HepG2 (cell line): ENCODE results near the gene TPRN. TPM values are rescaled to one million over a fixed set of nuclear protein-coding genes. Genes with fewer than 3 reads are reported as not detected.
A peak's percentile ranks its signal among the peaks of the same experiment; 100 is the strongest.

Experiments used
- FOXC1 ChIP-seq: sonication (generic); formaldehyde crosslinking; IDR thresholded peaks from 2 replicates; pipeline ENCODE4 v1.8.0; 2022; ENCODE audit warnings: mild to moderate bottlenecking, missing genetic modification reagents, borderline replicate concordance
- HNF1A ChIP-seq, 2 experiments: sonication (generic) in 1 of 2; formaldehyde crosslinking in 1 of 2; IDR thresholded peaks; 2 replicates each; pipeline versions ENCODE4 v1.4.0 to v1.6.1; 2016 to 2020; ENCODE audit warnings: borderline replicate concordance in 1 of 2, low read depth in 1 of 2, mild to moderate bottlenecking in 1 of 2, missing genetic modification reagents in 1 of 2
- HOXA9 ChIP-seq: sonication (generic); formaldehyde crosslinking; IDR thresholded peaks from 2 replicates; pipeline ENCODE4 v1.8.1; 2022; ENCODE audit warnings: missing genetic modification reagents, mild to moderate bottlenecking, moderate library complexity, borderline replicate concordance
- MEIS1 ChIP-seq: sonication (generic); formaldehyde crosslinking; IDR thresholded peaks from 2 replicates; pipeline ENCODE4 v1.9.0; 2021; ENCODE audit warnings: mild to moderate bottlenecking, missing genetic modification reagents, moderate library complexity, borderline replicate concordance
- NCOA1 ChIP-seq: sonication (generic); formaldehyde crosslinking; IDR thresholded peaks from 2 replicates; pipeline ENCODE4 v1.9.0; 2021; ENCODE audit warnings: missing genetic modification reagents
- SNAPC4 ChIP-seq: sonication (generic); formaldehyde crosslinking; IDR thresholded peaks from 2 replicates; pipeline ENCODE4 v1.4.0; 2020; ENCODE audit warnings: mild to moderate bottlenecking, missing genetic modification reagents
- SUZ12 ChIP-seq: fragments of 150-350 bp; IDR thresholded peaks from 2 replicates; pipeline ENCODE4 v1.6.1; 2014; ENCODE audit warnings: low read depth, low read length
- ZNF3 ChIP-seq: IDR thresholded peaks from 2 replicates; pipeline ENCODE4 v1.7.0; 2017; ENCODE audit warnings: inconsistent platforms
- ZNF446 ChIP-seq: sonication (generic); formaldehyde crosslinking; IDR thresholded peaks from 2 replicates; pipeline ENCODE4 v1.5.0; 2020; ENCODE audit warnings: mild to moderate bottlenecking, missing genetic modification reagents
- ZNF562 ChIP-seq: sonication (generic); formaldehyde crosslinking; IDR thresholded peaks from 2 replicates; pipeline ENCODE4 v1.8.0; 2022; ENCODE audit warnings: missing genetic modification reagents, borderline replicate concordance
- ZNF589 ChIP-seq: sonication (generic); formaldehyde crosslinking; conservative IDR thresholded peaks from 2 replicates; pipeline ENCODE4 v1.8.0; 2022; ENCODE audit warnings: mild to moderate bottlenecking, moderate library complexity, missing genetic modification reagents
- ZNF713 ChIP-seq: sonication (generic); formaldehyde crosslinking; IDR thresholded peaks from 2 replicates; pipeline ENCODE4 v1.4.0; 2020; ENCODE audit warnings: mild to moderate bottlenecking, missing genetic modification reagents
- polyA plus RNA-seq, 8 experiments: library from polyadenylated mRNA; depleted of rRNA in 3 of 8; stranded (reverse) in 7 of 8; unstranded in 1 of 8; fragments of >200 nt; fragmentation: Illumina TruSeq in 4 of 8; extraction: Trizol in 4 of 8; gene quantifications; 2 replicates each; pipeline versions ENCODE4 v1.2.1 to v1.2.3, GENCODE V29; 2011 to 2016; ENCODE audit warnings: low read depth in 4 of 8, missing spikeins in 1 of 8, mixed read lengths in 1 of 8; ENCODE audit not compliant: insufficient read depth in 1 of 8
- total RNA-seq, 5 experiments: library from RNA; depleted of rRNA; stranded (reverse); fragments of >200 nt; fragmentation: Illumina TruSeq; extraction: Trizol; gene quantifications; 2 replicates each; pipeline ENCODE4 v1.2.3, GENCODE V29; 2016; ENCODE audit warnings: low read depth in 1 of 5
- TF ChIP-seq, protein P1 (sequence below): sonication (generic); formaldehyde crosslinking; conservative IDR thresholded peaks from 2 replicates; pipeline ENCODE4 v1.4.0; 2020; ENCODE audit warnings: mild to moderate bottlenecking, missing genetic modification reagents, moderate library complexity

TPRN gene
- total and polyA plus RNA-seq, 2 of the 13 experiments (the other 11 are each of a cell fraction or from before 2014, with no cell fraction given): 10.1 to 19.2 TPM

- TF ChIP-seq NCOA1 (CRISPR knock-in tag) (peak; percentile 93; the same call in 1 of the 2 replicates), HOXA9 (CRISPR knock-in tag) (no peak), FOXC1 (peak; percentile 92), ZNF446 (CRISPR knock-in tag) (no peak), SUZ12 (no peak), ZNF589 (CRISPR knock-in tag) (peak; percentile 59; the same call in 1 of the 2 replicates), SNAPC4 (CRISPR knock-in tag) (no peak), HNF1A (IDR thresholded peaks at IDR 0.05; ENCODE audit: low read depth) (no peak), HNF1A (CRISPR knock-in tag; IDR thresholded peaks at IDR 0.05; ENCODE audit: borderline replicate concordance) (peak; percentile 74; the same call in 1 of the 2 replicates), ZNF713 (CRISPR knock-in tag) (no peak), ZNF562 (CRISPR knock-in tag) (no peak), MEIS1 (no peak), ZNF3 (CRISPR knock-in tag) (no peak)
- TF ChIP-seq, protein P1, sequence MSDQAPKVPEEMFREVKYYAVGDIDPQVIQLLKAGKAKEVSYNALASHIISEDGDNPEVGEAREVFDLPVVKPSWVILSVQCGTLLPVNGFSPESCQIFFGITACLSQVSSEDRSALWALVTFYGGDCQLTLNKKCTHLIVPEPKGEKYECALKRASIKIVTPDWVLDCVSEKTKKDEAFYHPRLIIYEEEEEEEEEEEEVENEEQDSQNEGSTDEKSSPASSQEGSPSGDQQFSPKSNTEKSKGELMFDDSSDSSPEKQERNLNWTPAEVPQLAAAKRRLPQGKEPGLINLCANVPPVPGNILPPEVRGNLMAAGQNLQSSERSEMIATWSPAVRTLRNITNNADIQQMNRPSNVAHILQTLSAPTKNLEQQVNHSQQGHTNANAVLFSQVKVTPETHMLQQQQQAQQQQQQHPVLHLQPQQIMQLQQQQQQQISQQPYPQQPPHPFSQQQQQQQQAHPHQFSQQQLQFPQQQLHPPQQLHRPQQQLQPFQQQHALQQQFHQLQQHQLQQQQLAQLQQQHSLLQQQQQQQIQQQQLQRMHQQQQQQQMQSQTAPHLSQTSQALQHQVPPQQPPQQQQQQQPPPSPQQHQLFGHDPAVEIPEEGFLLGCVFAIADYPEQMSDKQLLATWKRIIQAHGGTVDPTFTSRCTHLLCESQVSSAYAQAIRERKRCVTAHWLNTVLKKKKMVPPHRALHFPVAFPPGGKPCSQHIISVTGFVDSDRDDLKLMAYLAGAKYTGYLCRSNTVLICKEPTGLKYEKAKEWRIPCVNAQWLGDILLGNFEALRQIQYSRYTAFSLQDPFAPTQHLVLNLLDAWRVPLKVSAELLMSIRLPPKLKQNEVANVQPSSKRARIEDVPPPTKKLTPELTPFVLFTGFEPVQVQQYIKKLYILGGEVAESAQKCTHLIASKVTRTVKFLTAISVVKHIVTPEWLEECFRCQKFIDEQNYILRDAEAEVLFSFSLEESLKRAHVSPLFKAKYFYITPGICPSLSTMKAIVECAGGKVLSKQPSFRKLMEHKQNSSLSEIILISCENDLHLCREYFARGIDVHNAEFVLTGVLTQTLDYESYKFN (CRISPR knock-in tag): peak; percentile 12; the same call in 1 of the 2 replicates
Measured at GRCh38 chr9:137188490-137189296, 11.8 kb downstream of the TPRN start, which contains the start of the genes ANAPC2 and SSNA1 (continued).
